Mesenchymal stem cell (in vitro differentiated cells and primary cell): ENCODE measurements around the gene LTC4S.

Experiments used
- DNase-seq: peaks from one replicate; pipeline ENCODE4 v3.0.0-alpha.2; 2013
- H2AFZ ChIP-seq: one replicate; pipeline ENCODE4 v1.6.1; 2013; ENCODE audit warnings: low read depth, mild to moderate bottlenecking, control low read depth, inconsistent platforms, low read length, moderate library complexity
- H2AK5ac ChIP-seq: 2 replicates; pipeline ENCODE4 v1.6.1; 2013; ENCODE audit warnings: low read length, moderate library complexity, mild to moderate bottlenecking, inconsistent platforms; ENCODE audit not compliant: severe bottlenecking
- H2BK120ac ChIP-seq: one replicate; pipeline ENCODE4 v1.6.1; 2013; ENCODE audit warnings: low read depth, mild to moderate bottlenecking, inconsistent platforms, low read length, moderate library complexity
- H2BK12ac ChIP-seq, 2 experiments: one replicate each; pipeline ENCODE4 v1.6.1; 2013; ENCODE audit warnings: inconsistent platforms in 2 of 2, low read length in 2 of 2, mild to moderate bottlenecking in 2 of 2, moderate library complexity in 2 of 2, control low read depth in 1 of 2
- H2BK15ac ChIP-seq: one replicate; pipeline ENCODE4 v1.6.1; 2013; ENCODE audit warnings: mild to moderate bottlenecking, low read depth, inconsistent platforms; ENCODE audit not compliant: poor library complexity, severe bottlenecking
- H2BK5ac ChIP-seq: 2 replicates; pipeline ENCODE4 v1.6.1; 2013; ENCODE audit warnings: low read depth, mild to moderate bottlenecking, low read length, control low read depth, inconsistent platforms; ENCODE audit not compliant: poor library complexity, severe bottlenecking
- H3K14ac ChIP-seq, 2 experiments: one replicate each; pipeline ENCODE4 v1.6.1; 2013; ENCODE audit warnings: inconsistent platforms in 2 of 2, low read length in 2 of 2, control low read depth in 1 of 2, mild to moderate bottlenecking in 1 of 2, moderate library complexity in 1 of 2
- H3K18ac ChIP-seq, 2 experiments: one replicate each; pipeline ENCODE4 v1.6.1; 2013; ENCODE audit warnings: inconsistent platforms in 2 of 2, low read length in 2 of 2, control low read depth in 1 of 2, low read depth in 1 of 2, mild to moderate bottlenecking in 1 of 2
- H3K23ac ChIP-seq, 2 experiments: one replicate each; pipeline ENCODE4 v1.6.1; 2013; ENCODE audit warnings: inconsistent platforms in 2 of 2, low read length in 2 of 2, mild to moderate bottlenecking in 2 of 2, moderate library complexity in 2 of 2, control low read depth in 1 of 2
- H3K27ac ChIP-seq: 2 replicates; pipeline ENCODE4 v1.5.1; 2013; ENCODE audit warnings: mild to moderate bottlenecking, moderate library complexity, low read length, control low read depth, inconsistent platforms; ENCODE audit not compliant: poor library complexity, severe bottlenecking
- H3K27me3 ChIP-seq, 2 experiments: 2 replicates each; pipeline versions ENCODE4 v1.6.1 to v1.7.0; 2013; ENCODE audit warnings: low read length in 2 of 2, mild to moderate bottlenecking in 2 of 2, moderate library complexity in 2 of 2, control low read depth in 1 of 2, inconsistent platforms in 1 of 2; ENCODE audit not compliant: control insufficient read depth in 1 of 2, insufficient read depth in 1 of 2
- H3K36me3 ChIP-seq, 2 experiments: 2 replicates each; pipeline versions ENCODE4 v1.6.1 to v1.7.0; 2013; ENCODE audit warnings: low read length in 2 of 2, control low read depth in 1 of 2, inconsistent platforms in 1 of 2, low read depth in 1 of 2, mild to moderate bottlenecking in 1 of 2; ENCODE audit not compliant: insufficient read depth in 2 of 2, control insufficient read depth in 1 of 2
- H3K4ac ChIP-seq, 2 experiments: one replicate each; pipeline ENCODE4 v1.6.1; 2013; ENCODE audit warnings: inconsistent platforms in 2 of 2, low read length in 2 of 2, mild to moderate bottlenecking in 2 of 2, moderate library complexity in 2 of 2, control low read depth in 1 of 2, low read depth in 1 of 2
- H3K4me1 ChIP-seq: 2 replicates; pipeline ENCODE4 v1.6.1; 2013; ENCODE audit warnings: low read depth, low read length, control low read depth; ENCODE audit not compliant: control insufficient read depth, insufficient read depth
- H3K4me2 ChIP-seq: 2 replicates; pipeline ENCODE4 v1.6.1; 2013; ENCODE audit warnings: low read length, mild to moderate bottlenecking, inconsistent platforms; ENCODE audit not compliant: poor library complexity, severe bottlenecking
- H3K4me3 ChIP-seq, 2 experiments: 2 replicates each; pipeline versions ENCODE4 v1.5.1 to v1.7.0; 2013; ENCODE audit warnings: low read length in 2 of 2, mild to moderate bottlenecking in 2 of 2, control low read depth in 1 of 2, low read depth in 1 of 2; ENCODE audit not compliant: insufficient read depth in 1 of 2
- H3K79me1 ChIP-seq: replicated peaks from 2 replicates; pipeline ENCODE4 v1.6.1; 2013; ENCODE audit warnings: mild to moderate bottlenecking, control low read depth, low read length, inconsistent platforms; ENCODE audit not compliant: poor library complexity, severe bottlenecking
- H3K9ac ChIP-seq: 2 replicates; pipeline ENCODE4 v1.7.0; 2013; ENCODE audit warnings: mild to moderate bottlenecking, low read length, moderate library complexity
- H3K9me3 ChIP-seq: 2 replicates; pipeline ENCODE4 v1.7.0; 2013; ENCODE audit warnings: mild to moderate bottlenecking, low read length; ENCODE audit not compliant: control insufficient read depth
- H4K8ac ChIP-seq: one replicate; pipeline ENCODE4 v1.6.1; 2013; ENCODE audit warnings: inconsistent platforms, mild to moderate bottlenecking, low read length, moderate library complexity
- H4K91ac ChIP-seq: one replicate; pipeline ENCODE4 v1.6.1; 2013; ENCODE audit warnings: mild to moderate bottlenecking, low read length, inconsistent platforms
- WGBS: methylation state at CpG from one replicate; pipeline ENCODE4 v1.1.7; 2013; ENCODE audit warnings: mixed read lengths; 5-methylcytosine and 5-hydroxymethylcytosine counted together

Gene LTC4S

GRCh38 chr5:179812997-179813607 lies 19.3 kb downstream of the LTC4S start:
- no peak overlapping the region for H3K14ac ChIP-seq
- no peak overlapping the region for H2AK5ac ChIP-seq
- H3K18ac ChIP-seq: no peak overlapping the region
- no peak overlapping the region for H4K91ac ChIP-seq
- WGBS: 88% methylated on average over 5 of the region's 5 CpGs
- H3K9ac ChIP-seq: no peak overlapping the region
- DNase-seq: no peak
- H3K4me2 ChIP-seq: no peak overlapping the region
- H3K27me3 ChIP-seq: no peaks in the 10 kb centered on the region
- no peak overlapping the region for H3K4ac ChIP-seq
- H2BK15ac ChIP-seq: no peak overlapping the region
- H4K8ac ChIP-seq: no peak overlapping the region
- peaks cover 14% of the 10 kb centered on the region for H3K4me1 ChIP-seq
- H2BK5ac ChIP-seq: no peak overlapping the region
- no peak overlapping the region for H2AFZ ChIP-seq
- no peak overlapping the region for H2BK120ac ChIP-seq
- no peak overlapping the region for H2BK12ac ChIP-seq
- no peaks in the 10 kb centered on the region for H3K9me3 ChIP-seq
- no peak overlapping the region for H3K4me3 ChIP-seq
- H3K79me1 ChIP-seq: peaks cover 30% of the 10 kb centered on the region
- no peak overlapping the region for H3K27ac ChIP-seq
- no peak overlapping the region for H3K23ac ChIP-seq
- H3K36me3 ChIP-seq: peaks cover 31 to 33% of the 10 kb centered on the region in 2 experiments

GRCh38 chr5:179814090-179814489 lies 20.3 kb downstream of the LTC4S start:
- Histone ChIP-seq H3K9ac (no peak overlapping the region), H2AFZ (no peak overlapping the region), H3K27ac (no peak overlapping the region), H4K91ac (no peak overlapping the region), H3K4me1 (peaks cover 21% of the 10 kb centered on the region), H3K4ac (no peak overlapping the region), H2AK5ac (no peak overlapping the region), H3K79me1 (peaks cover 34% of the 10 kb centered on the region), H3K14ac (no peak overlapping the region), H3K9me3 (no peaks in the 10 kb centered on the region), H3K23ac (no peak overlapping the region), H2BK120ac (no peak overlapping the region), H3K4me3 (no peak overlapping the region), H4K8ac (no peak overlapping the region), H2BK5ac (no peak overlapping the region), H3K36me3 (peaks cover 31 to 33% of the 10 kb centered on the region in 2 experiments), H3K18ac (no peak overlapping the region), H3K4me2 (no peak overlapping the region), H2BK12ac (no peak overlapping the region), H3K27me3 (no peaks in the 10 kb centered on the region), H2BK15ac (no peak overlapping the region)
- DNase-seq: no peak
- WGBS: 90% methylated on average over 3 of the region's 3 CpGs

DNA sequence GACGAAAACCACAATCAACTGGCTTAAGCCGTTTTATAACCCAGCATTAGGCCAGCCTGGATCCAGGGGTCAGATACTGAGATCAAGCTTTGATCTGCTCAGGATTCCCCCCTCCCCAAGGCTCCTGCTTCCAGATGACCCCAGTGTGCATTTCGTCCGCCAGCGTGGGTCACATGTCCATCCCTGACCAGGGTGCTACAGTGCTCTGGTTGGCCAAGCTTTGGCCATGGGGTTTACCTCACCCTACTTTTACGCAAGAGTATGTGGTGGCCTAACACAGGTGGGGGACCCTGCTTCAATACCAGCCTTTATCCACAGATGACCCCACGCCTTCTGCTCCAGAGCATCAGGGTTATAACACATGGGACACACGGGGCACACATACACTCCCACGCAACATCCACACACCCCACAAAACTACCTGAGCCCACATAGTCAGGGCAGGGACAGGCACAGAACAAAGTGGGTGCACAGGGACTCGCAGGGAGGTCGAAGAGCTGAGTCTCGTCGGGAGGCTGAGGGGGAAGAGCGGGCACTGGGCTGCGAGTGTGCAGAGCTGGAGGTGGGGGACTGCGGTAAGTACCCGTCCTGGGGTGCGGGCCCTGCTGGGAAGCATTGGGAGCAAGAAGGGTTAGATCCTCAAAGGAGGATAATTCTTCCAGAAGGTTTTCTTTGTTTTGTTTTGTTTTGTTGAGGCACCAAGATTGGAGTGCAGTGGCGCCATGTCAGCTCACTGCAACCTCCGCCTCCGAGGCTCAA lies 21.9 kb downstream of the LTC4S start:
- H3K4ac ChIP-seq: no peak overlapping the region
- no peak overlapping the region for H3K23ac ChIP-seq
- no peak overlapping the region for H2BK5ac ChIP-seq
- 96% methylated on average over 21 of the region's 21 CpGs for WGBS
- no peak for DNase-seq
- H3K4me1 ChIP-seq: peaks cover 36% of the 10 kb centered on the region
- H3K27me3 ChIP-seq: no peaks in the 10 kb centered on the region
- peaks cover 39% of the 10 kb centered on the region for H3K79me1 ChIP-seq
- peak overlapping the region; percentile 10 for H4K91ac ChIP-seq
- H3K4me2 ChIP-seq: no peak overlapping the region
- H3K9me3 ChIP-seq: no peaks in the 10 kb centered on the region
- peak overlapping the region; percentile 24 for H2AK5ac ChIP-seq
- no peak overlapping the region for H3K4me3 ChIP-seq
- no peak overlapping the region for H2BK12ac ChIP-seq
- H2BK15ac ChIP-seq: no peak overlapping the region
- no peak overlapping the region for H3K9ac ChIP-seq
- peaks cover 31 to 33% of the 10 kb centered on the region in 2 experiments for H3K36me3 ChIP-seq
- no peak overlapping the region for H3K14ac ChIP-seq
- no peak overlapping the region for H3K27ac ChIP-seq
- no peak overlapping the region for H4K8ac ChIP-seq
- H3K18ac ChIP-seq: no peak overlapping the region
- H2BK120ac ChIP-seq: no peak overlapping the region
- H2AFZ ChIP-seq: no peak overlapping the region

DNA sequence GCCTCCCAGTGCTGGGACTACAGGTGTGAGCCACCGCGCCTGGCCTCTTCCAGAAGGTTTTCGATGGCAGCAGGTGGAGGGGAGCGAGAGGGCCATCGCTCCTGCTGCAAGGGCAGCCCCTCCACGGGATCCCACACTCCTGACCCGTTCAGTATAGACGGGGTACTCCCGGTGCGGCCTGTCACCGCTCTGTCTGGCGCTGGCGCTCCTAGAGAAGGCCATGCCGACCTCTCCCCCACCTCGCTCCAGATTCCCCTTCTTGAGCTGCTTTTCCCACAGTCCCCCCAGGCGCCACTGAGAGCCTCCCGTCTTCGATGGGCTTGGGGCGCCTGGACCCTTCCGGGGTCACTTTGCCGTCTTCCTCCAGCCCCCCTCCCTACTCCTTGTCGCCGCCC lies 22.6 kb downstream of the LTC4S start:
- H3K4me2 ChIP-seq: peak overlapping the region; percentile 67
- no peak for DNase-seq
- WGBS: 63% methylated on average over 22 of the region's 23 CpGs

More for the DNA sequence above, 22.6 kb downstream of the LTC4S start:
- peaks cover 34% of the 10 kb centered on the region for H3K79me1 ChIP-seq
- H3K23ac ChIP-seq: no peak overlapping the region
- peak overlapping the region; percentile 3 for H2AK5ac ChIP-seq
- H3K36me3 ChIP-seq: peaks cover 28 to 30% of the 10 kb centered on the region in 2 experiments
- H2BK12ac ChIP-seq: peak overlapping the region in 1 of 2 experiments; percentile 64
- H2AFZ ChIP-seq: peak overlapping the region; percentile 56
- peak overlapping the region; percentile 15 to 92 for H3K4ac ChIP-seq
- H2BK15ac ChIP-seq: peak overlapping the region; percentile 39
- H2BK120ac ChIP-seq: peak overlapping the region; percentile 86
- H3K18ac ChIP-seq: peak overlapping the region; percentile 40 to 88
- peak overlapping the region; percentile 74 for H4K8ac ChIP-seq
- H3K9ac ChIP-seq: peak overlapping the region; percentile 69
- no peak overlapping the region for H3K27ac ChIP-seq
- no peak overlapping the region for H2BK5ac ChIP-seq
- peaks cover 36% of the 10 kb centered on the region for H3K4me1 ChIP-seq
- no peak overlapping the region for H3K14ac ChIP-seq
- peak overlapping the region in 1 of 2 experiments; percentile 44 for H3K4me3 ChIP-seq
- peak overlapping the region; percentile 64 for H4K91ac ChIP-seq
- H3K27me3 ChIP-seq: no peaks in the 10 kb centered on the region
- no peaks in the 10 kb centered on the region for H3K9me3 ChIP-seq
